Thoracic aorta (tissue), 2 donors: ENCODE measurements around the gene PDZD4. TPM values are rescaled to one million over a fixed set of nuclear protein-coding genes. Genes with fewer than 3 reads are reported as not detected.

ENCODE experiments used
- ATAC-seq: fragments of 150-250 bp; one replicate; pipeline ENCODE4 v1.8.0; 2017; ENCODE audit warnings: low read depth; ENCODE audit not compliant: insufficient number of reproducible peaks, low FRiP score
- DNase-seq: peaks from one replicate; pipeline ENCODE4 v3.0.0-alpha.2; 2020; ENCODE audit warnings: low spot score
- H3K27ac ChIP-seq, 2 donors: fragments of 200-600 bp; sonication (generic); 1 replicate in 1 of 2; 2 replicates in 1 of 2; pipeline ENCODE4 v1.5.1; 2016; ENCODE audit warnings: mild to moderate bottlenecking in 2 of 2, moderate library complexity in 2 of 2
- H3K27me3 ChIP-seq: fragments of 200-600 bp; sonication (generic); replicated peaks from 2 replicates; pipeline ENCODE4 v1.6.0; 2016; ENCODE audit warnings: mild to moderate bottlenecking; ENCODE audit not compliant: insufficient read depth
- H3K36me3 ChIP-seq: fragments of 200-600 bp; sonication (generic); one replicate; pipeline ENCODE4 v1.5.1; 2016
- H3K4me1 ChIP-seq, 2 donors: fragments of 200-600 bp; sonication (generic); 1 replicate in 1 of 2; 2 replicates in 1 of 2; pipeline versions ENCODE4 v1.5.1 to v1.6.0; 2016; ENCODE audit warnings: low read depth in 2 of 2, mild to moderate bottlenecking in 1 of 2; ENCODE audit not compliant: control insufficient read depth in 1 of 2
- H3K4me3 ChIP-seq: fragments of 200-600 bp; sonication (generic); 2 replicates; pipeline ENCODE4 v1.5.1; 2016; ENCODE audit warnings: mild to moderate bottlenecking
- H3K9me3 ChIP-seq: fragments of 200-600 bp; sonication (generic); 2 replicates; pipeline ENCODE4 v1.5.1; 2016
- total RNA-seq, 2 donors: library from RNA; depleted of rRNA; stranded (reverse); fragments of >200 nt; gene quantifications; one replicate each; pipeline versions ENCODE4 v1.1.0 to v1.2.3, GENCODE V29; 2016
- TF ChIP-seq, protein P1 (sequence below): fragments of 200-600 bp; sonication (generic); IDR thresholded peaks from one replicate; pipeline ENCODE4 v1.5.1; 2019; ENCODE audit warnings: antibody characterized with exemption

PDZD4 gene
- total RNA-seq, 2 donors from 2014 or later = 4.4 to 11.6 TPM

DNA sequence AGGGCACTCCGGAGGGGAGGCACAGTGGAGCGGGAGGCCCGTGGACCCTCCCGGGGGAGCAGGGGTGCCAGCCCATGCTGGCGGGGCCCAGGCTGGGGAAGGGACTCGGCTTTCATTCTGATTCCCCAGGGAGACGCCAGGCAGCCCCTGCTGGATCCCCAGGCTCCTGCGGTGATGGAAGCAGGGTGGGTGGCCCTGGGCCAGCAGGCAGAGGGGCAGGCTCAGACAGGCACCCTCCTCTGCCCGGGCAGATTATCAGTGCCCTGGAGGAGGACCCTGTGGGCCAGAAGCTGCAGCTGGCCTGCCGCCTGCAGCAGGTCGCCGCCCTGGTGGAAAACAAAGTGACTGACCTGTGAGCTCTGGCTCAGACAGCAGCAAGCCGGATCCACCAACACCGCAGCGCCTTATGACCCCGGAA, 51.7 kb downstream of the PDZD4 start:
- Histone ChIP-seq H3K9me3 (no peaks in the 10 kb centered on the region), H3K4me1 (peaks cover 0 to 26% of the 10 kb centered on the region in 2 donors), H3K27me3 (no peaks in the 10 kb centered on the region), H3K36me3 (no peaks in the 10 kb centered on the region), H3K4me3 (no peak overlapping the region), H3K27ac (no peak overlapping the region)
- ATAC-seq (no peak), DNase-seq (no peak)
- TF ChIP-seq, protein P1, sequence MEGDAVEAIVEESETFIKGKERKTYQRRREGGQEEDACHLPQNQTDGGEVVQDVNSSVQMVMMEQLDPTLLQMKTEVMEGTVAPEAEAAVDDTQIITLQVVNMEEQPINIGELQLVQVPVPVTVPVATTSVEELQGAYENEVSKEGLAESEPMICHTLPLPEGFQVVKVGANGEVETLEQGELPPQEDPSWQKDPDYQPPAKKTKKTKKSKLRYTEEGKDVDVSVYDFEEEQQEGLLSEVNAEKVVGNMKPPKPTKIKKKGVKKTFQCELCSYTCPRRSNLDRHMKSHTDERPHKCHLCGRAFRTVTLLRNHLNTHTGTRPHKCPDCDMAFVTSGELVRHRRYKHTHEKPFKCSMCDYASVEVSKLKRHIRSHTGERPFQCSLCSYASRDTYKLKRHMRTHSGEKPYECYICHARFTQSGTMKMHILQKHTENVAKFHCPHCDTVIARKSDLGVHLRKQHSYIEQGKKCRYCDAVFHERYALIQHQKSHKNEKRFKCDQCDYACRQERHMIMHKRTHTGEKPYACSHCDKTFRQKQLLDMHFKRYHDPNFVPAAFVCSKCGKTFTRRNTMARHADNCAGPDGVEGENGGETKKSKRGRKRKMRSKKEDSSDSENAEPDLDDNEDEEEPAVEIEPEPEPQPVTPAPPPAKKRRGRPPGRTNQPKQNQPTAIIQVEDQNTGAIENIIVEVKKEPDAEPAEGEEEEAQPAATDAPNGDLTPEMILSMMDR = no peak

DNA sequence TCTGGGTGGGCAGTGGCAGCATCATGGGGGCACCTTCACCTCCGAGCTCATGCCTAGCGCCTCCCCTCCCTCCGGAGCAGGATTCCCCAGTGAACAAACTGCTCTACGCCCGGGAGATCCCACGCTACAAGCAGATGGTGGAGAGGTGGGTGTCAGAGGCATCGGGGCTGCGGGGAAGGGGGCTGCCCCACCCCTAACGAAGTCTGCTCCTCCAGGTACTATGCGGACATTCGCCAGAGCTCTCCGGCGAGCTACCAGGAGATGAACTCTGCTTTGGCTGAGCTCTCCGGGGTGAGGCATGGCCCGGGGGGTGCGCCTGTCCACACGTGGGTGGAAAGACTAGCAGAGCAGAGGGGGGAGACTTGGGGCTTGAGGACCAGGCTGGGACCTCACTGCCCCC, 52.2 kb downstream of the PDZD4 start:
- H3K27me3 ChIP-seq = no peaks in the 10 kb centered on the region
- H3K4me1 ChIP-seq = peaks cover 0 to 26% of the 10 kb centered on the region in 2 donors
- no peak overlapping the region for H3K27ac ChIP-seq
- no peak for DNase-seq
- H3K4me3 ChIP-seq = no peak overlapping the region
- TF ChIP-seq, protein P1 = no peak
- H3K36me3 ChIP-seq = no peaks in the 10 kb centered on the region
- no peaks in the 10 kb centered on the region for H3K9me3 ChIP-seq
- ATAC-seq = no peak

DNA sequence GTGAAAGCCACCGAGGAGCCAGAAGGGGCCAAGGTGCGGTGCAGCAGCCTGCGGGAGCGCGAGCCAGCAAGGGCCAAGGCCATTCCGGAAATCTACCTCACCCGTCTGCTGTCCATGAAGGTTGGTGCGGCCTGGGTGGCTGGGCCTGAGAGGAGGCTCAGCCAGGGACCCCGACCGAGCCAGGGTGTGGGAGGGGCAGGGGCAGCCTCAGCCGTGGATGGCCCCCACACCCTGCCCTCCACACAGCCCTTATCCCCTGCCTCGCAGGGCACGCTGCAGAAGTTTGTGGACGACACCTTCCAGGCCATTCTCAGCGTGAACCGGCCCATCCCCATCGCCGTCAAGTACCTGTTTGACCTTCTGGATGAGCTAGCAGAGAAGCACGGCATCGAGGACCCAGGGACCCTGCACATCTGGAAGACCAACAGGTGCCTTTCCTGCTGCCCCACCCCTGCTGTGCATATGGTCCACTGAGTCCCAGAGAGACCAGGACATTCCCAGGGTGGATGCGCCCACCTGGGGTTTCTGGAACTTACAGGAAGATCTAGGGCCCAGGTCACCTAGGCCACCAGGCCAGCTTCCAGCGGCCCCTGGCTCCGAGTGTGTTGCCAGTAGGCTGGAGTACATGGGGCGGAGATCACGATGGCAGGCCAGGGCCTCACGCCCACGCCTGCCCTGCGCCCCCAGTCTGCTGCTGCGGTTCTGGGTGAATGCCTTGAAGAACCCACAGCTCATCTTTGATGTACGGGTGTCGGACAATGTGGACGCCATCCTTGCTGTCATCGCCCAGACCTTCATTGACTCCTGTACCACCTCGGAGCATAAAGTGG, 52.9 kb downstream of the PDZD4 start:
- no peaks in the 10 kb centered on the region for H3K9me3 ChIP-seq
- H3K4me3 ChIP-seq = no peak overlapping the region
- no peaks in the 10 kb centered on the region for H3K36me3 ChIP-seq
- TF ChIP-seq, protein P1 = no peak
- ATAC-seq = no peak
- no peak for DNase-seq
- no peaks in the 10 kb centered on the region for H3K27me3 ChIP-seq
- H3K27ac ChIP-seq = no peak overlapping the region
- H3K4me1 ChIP-seq = peaks cover 0 to 24% of the 10 kb centered on the region in 2 donors

DNA sequence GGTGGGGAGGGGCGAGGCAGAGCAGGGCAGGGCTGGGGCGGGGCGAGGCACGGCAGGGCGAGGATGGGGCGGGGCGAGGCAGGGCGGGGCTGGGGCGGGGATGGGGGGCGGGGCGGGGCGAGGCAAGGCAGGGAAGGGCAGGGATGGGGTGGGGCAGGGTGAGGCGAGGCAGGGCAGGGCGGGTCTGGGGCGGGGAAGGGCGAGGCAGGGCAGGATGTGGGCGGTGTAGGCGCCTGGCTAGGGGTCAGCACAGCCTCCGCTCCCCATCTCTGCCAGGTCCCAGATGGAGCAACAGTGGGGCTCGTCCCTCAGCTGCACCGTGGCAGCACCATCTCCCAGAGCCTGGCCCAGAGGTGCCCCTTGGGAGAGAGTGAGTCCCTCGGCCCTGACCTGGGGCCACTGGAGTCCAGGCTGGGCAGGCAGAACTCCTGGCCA, 53.7 kb downstream of the PDZD4 start:
- Histone ChIP-seq H3K4me1 (peaks cover 0 to 16% of the 10 kb centered on the region in 2 donors), H3K9me3 (no peaks in the 10 kb centered on the region), H3K36me3 (no peaks in the 10 kb centered on the region), H3K27ac (no peak overlapping the region), H3K4me3 (no peak overlapping the region), H3K27me3 (no peaks in the 10 kb centered on the region)
- TF ChIP-seq, protein P1 = no peak
- no peak for DNase-seq
- no peak for ATAC-seq

DNA sequence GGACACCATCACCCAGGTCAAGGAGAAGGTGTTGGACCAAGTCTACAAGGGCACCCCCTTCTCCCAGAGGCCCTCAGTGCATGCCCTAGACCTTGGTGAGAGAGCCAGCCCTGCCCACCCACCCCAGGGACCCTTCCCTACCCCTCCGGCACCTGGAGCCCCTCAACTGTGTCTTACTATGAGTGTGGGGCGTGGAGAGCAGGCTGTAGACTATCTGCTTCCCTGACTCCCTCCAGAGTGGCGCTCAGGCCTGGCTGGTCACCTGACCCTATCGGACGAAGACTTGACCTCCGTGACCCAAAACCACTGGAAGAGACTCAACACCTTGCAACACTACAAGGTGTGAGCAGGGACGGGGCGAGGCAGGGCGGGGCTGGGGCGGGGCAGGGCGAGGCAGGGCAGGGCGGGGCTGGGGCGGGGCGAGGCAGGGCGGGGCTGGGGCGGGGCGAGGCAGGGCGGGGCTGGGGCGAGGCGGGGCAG, 54.2 kb downstream of the PDZD4 start:
- H3K4me1 ChIP-seq = peaks cover 0 to 11% of the 10 kb centered on the region in 2 donors
- H3K27me3 ChIP-seq = no peaks in the 10 kb centered on the region
- ATAC-seq (no peak), DNase-seq (no peak)
- H3K4me3 ChIP-seq = no peak overlapping the region
- no peaks in the 10 kb centered on the region for H3K36me3 ChIP-seq
- H3K9me3 ChIP-seq = no peaks in the 10 kb centered on the region
- TF ChIP-seq, protein P1 = no peak
- H3K27ac ChIP-seq = no peak overlapping the region
